Measurements from ENCODE around the gene CLDN16.

DNA sequence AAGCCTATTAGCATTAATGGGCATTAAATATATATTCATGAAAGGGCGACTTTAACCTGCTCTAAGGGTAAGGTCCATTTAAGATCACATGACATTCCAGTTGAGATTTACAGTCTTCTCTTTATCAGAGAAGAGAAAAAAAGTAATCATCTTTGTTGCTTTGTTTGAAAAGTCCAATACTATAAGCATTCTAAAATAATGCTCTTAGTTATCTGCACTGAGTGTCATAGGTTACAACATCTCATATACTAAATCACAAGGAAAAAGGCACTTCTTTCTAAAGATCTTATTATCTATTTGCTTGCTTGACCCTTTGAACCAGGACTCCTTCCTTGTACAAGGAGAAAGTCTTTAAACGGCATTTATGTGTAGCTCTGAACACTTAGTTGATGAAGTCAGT, 60.3 kb downstream of the CLDN16 start:
- TF ChIP-seq YY1 (IDR thresholded peaks at IDR 0.05; ENCODE audit: insufficient read depth, insufficient read length) (no peak), SUZ12 (IDR thresholded peaks at IDR 0.05; ENCODE audit: extremely low read depth, insufficient read depth, insufficient read length) (no peak), ZNF274 (IDR thresholded peaks at IDR 0.05; ENCODE audit: low read depth, low read length) (no peak)

Measured in NT2/D1 (cell line).